NCI-H446 treated with DMSO at 0.1 percent for 48 hours (cell line): ENCODE measurements around the gene SP5.
"Not testable (repeated sequence)": the region's sequence is repeated elsewhere in the genome, so short reads cannot be mapped to it uniquely, and the experiment has no call there.

Source experiments
- DNase-seq: peaks from one replicate; lab custom pipeline; 2025; lab: John Stamatoyannopoulos, UW

SP5 gene

DNA sequence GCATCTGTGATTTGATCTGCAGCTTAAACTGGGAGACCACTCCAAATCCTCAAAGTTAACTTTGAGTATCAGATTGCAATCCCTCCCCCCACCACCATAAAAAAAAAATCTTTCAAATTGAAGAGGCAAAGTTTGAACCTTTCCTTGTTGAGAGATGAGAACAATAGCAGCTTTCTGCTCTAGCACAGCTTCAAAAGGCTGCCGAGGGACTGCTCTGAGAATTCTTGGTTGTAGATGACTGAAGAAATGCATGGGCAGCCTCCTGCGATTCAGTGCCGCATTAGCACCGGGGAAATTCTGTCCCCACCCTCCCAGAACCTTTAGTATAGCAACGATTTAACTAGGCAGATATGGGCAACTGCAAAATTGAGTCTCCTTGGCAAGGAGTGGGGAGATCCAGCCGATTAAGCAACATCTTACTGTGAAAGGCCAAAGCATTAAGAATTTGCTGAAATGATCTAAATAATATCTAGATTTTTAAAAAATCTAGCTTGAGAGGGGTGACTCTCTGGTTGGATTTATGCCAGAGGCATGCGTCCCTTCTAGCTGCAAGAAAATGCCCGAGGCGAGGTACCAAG is 3.9 kb upstream of the SP5 start:
- no peak for DNase-seq

DNA sequence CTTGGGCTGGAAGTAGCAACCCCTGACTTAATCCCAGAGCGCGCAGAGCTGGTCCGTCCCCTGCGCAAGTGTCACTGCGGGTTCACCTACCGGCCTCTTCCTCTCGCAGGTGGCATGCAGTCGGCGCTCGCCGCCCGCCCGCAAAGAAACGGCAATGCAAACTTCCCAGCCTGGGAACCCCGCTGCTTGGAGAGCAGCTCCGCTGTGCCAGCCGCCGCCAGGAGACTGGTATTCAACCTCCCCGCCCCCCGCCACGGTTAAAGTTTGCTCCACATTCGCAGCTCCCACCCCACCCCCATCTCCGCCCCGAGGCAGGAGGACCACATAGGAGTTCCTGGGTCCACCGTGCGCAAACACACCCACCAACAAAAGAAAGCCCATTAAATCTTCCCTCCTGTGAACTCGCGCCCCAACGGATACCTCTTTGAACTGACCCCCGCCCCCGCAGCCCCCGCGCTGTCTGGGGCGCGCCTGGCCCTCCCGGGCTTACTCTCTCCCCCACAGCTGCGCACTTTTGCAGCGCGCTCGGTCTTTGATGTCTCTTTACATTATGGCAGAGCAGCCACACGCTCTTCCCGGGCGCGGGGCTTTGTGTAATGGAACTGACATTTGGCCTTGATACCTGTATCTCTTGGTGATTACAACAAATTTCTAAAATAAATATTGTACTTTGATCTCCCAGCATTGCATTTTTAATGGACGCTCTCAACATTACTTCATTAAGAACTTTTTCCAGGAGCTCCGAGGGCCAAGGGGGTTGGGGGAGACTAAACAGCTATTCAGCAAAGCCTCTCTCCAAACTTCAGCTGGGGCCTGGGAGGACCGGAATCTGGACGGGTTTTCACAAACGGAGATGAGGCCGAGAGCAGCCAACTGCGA is 3.1 kb upstream of the SP5 start:
- no peak for DNase-seq

DNA sequence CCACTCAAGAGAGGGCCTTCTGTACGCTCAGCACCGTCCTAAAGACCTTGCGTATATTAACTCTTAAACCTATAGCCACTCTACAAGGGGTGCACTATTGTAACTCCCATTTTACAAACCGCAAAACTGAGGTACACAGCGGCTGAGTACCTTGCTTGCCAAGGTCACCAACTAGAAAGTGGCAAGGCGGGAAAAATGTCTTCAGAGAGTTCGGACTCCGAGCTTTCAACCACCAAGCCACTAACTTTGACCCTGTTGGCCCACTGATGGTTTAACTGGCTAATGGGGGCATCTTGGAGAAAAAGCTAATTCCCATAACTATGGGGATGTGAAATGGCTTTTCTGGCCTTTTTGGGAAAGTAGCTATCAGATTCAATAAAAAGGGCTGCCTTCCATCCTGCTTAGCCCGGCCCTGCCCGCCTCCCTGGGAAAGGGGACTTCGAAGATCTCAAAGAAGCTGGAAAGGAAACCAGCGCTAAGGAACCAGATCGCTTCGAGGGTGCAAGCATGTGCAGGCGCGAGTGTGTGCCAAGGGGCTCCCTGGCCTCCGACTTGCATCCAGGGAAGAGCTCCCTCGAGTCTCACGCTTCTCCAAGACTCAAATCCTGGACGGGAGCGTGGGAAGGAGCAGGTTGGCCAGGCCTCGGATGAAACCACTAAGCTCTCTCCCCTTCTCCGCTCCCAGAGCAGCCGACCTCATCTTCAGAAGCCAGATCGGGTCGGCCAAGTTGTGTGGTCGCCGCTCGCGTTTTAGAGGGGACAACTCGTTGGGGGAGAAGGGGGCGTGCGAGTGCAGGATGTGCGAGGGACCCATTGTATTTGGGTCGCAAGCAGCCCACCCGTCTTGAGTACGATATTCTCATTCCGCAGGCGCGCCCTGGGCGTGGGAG is 2.2 kb upstream of the SP5 start:
- DNase-seq = no peak

DNA sequence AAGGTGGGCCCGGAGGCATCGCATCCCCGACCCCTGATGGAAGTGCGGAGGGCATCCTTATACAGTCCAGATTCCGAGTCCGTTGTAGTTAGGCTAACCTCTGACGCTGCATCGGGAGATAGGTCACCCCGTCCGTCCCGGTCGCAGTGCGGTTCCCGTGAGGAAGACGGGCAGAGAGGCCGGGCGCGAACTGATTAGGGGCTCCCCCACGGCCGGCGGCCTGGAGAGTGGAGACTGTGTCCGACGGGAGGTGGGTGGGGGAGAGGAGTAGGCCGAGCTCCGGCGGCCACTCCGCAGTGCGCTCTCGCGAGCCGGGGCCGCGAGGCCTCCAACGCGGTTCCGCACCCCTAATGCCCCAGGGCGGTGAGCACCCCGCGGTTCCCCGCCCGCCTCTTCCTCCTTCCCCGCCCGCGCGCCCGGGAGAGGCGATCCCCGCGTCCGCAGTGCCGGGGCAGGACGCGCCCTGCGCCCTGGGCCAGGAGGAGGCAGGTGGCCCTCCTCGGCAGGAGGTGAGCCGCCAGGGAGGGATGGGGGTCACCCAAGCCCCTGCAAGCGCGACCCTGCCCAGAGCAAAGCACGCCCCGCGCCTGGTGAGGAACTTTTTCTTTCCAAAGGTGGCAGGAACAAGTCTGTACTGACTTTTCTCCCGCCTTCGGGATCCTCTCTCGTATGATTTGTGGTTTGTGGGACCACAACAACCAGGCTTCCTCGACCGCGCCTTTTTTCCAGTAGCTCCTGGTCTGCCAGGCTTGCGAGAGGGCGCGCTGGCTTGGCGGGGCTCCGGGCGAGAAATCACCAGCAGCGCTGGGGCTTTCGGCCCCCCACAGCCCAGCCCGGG is 1.4 kb upstream of the SP5 start:
- no peak for DNase-seq

DNA sequence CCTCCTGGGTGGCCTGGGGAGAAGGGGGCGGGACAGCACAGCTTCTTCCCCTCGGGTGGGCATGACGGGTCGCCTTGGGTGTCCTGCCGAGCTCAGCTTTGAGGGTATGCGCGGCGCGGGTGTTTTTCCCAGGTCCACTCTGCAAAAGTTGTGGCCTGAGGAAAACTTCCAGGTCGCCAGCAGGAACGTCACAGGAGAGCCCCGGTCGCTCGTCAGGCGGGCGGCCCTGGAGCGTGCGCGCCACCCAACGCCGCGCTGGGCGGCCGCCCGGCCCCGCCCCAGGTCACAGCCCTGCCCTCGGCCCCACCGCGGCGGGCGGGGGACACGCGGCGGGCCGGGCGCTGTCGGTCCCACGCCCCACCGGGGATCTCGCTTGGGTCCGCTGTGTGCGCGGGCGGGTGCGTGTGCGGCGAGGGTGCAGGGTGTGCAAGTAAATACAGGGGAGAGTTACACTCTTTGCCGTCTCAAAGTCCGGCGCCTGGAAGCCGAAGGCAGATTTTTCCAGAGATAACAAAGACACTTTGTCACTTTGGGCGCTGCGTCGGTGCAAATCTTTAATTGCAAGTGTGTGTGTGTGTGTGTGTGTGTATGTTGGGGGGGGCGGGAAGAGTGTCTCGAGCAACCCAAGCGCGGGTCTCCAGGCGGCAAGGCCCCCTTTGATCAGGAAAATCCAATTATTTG is 616 bp upstream of the SP5 start:
- no peak for DNase-seq

DNA sequence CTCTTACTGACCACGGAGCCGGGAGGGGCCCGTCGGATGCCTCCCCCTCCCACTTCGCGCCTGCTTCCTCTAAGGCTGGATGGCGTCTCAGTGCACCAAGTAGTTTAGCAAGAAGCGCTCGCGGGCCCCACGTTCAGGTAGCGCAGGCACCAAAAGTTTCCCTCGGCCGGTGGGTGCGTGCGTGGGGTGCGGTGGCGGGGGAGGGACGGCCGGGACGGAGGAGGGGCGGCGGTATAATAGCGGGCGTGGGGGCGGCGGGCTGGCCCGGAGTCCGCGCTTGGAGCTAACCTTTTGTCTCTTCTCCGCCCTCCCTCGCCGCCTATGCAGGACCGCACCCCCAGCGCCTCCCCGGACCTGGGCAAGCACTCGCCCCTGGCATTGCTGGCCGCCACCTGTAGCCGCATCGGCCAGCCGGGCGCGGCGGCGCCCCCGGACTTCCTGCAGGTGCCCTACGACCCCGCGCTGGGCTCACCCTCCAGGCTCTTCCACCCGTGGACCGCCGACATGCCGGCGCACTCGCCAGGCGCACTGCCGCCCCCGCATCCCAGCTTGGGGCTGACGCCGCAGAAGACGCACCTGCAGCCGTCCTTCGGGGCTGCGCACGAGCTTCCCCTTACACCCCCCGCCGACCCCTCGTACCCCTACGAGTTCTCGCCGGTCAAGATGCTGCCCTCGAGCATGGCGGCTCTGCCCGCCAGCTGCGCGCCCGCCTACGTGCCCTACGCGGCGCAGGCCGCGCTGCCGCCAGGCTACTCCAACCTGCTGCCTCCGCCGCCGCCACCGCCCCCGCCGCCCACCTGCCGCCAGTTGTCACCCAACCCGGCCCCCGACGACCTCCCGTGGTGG is 1.0 kb downstream of the SP5 start:
- DNase-seq = no peak

DNA sequence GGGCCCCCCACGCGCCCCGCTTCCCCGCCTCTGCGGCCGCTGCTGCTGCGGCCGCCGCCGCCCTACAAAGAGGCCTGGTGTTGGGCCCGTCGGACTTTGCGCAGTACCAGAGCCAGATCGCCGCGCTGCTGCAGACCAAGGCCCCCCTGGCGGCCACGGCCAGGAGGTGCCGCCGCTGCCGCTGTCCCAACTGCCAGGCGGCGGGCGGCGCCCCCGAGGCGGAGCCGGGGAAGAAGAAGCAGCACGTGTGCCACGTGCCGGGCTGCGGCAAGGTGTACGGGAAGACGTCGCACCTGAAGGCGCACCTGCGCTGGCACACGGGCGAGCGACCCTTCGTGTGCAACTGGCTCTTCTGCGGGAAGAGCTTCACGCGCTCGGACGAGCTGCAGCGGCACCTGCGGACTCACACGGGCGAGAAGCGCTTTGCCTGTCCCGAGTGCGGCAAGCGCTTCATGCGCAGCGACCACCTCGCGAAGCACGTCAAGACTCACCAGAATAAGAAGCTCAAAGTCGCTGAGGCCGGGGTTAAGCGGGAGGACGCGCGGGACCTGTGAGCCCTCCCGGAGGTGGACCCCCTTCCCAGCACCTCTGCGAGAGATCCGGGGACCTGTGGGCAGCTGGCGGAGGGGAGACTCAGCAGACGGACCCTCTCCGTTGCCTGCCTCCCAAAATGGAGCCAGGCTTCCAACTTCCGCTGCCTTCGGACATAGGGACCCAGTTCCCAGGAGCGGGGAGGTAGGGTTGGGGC is 1.9 kb downstream of the SP5 start:
- DNase-seq = no peak

DNA sequence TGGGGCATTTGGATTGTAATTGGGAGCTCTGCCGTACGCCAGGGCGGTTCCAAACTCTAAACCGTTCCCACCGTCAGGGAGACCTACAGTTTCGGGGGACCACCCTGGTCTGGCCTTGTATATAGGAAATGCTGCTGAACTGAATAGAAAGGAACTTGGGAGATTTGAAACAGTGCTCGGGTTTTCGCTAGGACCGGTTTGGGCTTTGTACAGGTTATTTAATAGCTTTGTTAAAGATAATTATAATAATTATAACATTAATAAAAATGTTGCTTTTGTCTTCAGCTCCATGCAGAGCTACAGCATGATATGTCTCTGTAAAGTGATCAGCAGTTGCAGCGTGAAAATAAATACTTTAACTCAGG is 2.4 kb downstream of the SP5 start:
- DNase-seq = no peak

DNA sequence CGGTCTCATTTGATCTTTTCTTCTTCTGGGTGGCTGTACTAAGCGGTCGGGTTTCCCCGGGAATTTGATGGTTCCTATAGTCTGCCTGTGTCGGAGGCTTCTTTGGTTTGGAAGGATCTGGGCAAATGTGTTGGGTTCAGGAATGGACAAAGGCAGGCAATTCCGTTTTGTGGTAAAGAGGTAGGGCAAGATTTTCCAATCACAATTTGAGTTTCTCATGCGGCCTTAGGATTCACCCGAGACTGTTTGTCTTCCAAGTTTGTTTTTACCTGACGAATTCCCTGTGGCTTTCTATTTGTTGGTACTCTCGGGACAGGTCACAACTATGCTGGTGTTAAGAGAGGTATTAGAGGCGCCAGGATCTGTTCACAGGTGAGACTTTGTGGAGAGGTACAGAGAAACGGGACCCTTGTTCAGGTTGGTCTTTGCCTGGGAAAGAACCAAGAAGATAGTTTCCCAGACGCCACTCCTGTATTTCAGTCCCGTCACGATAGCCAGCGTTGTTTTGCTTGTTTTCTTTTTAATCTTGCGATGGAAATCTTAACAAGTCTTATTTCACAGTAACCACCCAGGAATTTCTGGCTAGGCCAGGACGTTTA is 3.0 kb downstream of the SP5 start:
- no peak for DNase-seq

DNA sequence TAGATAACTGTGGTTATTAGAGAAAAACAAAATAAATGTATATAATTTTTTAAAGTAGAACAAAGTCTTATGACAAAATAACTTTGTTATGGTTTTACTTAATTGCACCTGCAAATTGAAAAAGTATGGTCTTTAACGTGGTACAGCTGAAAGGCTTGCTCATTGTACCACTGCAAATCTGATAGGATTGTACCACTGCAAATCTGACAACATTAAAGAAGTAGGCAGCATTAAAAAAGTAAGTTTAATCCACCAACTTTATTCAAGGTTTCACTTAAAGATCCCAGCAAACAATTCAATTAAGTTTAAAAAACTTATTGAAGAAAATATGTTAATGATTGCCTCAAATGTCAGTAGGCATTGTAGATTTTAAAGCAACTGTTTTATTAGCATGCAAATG is 4.7 kb downstream of the SP5 start:
- no peak for DNase-seq

DNA sequence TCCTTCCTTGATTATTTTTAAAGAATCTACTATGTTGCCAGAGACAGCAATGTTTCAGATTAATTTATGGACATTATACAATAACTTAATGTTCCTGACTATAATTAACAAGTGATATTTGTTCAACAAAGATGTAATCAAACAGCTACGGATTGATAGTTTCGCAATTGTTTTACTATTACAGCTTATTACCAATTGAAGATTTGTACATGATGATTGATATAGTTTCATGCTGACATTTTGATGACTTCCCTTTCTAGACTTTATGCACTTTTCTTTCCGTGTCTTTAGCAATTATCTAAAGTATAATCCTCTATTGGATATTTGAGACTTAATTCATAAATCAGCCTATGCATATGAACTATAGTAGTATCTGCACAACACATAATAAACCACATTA is 6.5 kb downstream of the SP5 start:
- DNase-seq = no peak

DNA sequence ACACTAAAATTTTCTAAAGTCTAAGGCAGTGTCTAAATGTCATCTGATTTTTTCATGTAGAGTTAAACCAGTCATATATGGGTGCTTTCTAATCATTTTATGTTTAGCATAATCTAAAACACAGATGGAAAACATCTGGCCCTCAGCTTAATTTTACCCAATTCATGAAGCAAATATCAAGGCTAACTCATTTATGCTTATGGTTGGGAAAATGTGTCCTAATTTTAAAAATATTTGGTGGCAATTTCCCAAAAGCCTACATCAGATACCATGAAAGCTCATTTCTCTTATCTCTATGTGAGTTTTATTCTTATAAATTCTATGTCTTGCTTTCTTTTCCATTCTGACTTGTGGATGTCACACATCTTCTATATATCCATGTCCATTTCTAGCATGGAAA is 7.2 kb downstream of the SP5 start:
- no peak for DNase-seq

DNA sequence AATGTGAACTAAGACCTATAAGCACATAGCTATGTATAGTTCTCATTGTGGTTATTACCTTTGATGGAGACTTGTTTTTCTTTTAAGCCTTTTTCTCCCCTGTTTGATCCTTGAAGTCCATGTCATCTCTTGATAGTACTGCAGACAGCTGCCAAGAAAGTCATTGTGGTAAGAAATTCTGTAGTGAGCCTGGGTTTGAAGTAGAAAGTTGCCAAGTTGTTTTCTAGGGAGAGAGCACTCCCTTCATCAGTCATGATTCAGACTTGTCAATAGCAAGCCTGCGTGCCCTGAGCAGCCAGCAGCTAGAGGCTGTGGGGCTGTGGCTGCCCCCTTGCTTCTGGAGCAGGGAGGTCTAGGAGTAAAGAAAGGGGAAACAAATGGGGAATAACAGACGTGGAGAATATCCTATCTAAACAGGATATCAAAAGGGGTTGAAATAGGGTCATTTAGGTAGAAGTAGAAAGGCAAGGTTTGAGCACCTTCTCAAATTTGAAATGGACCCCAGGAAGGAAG is 8.4 kb downstream of the SP5 start:
- DNase-seq = no peak

DNA sequence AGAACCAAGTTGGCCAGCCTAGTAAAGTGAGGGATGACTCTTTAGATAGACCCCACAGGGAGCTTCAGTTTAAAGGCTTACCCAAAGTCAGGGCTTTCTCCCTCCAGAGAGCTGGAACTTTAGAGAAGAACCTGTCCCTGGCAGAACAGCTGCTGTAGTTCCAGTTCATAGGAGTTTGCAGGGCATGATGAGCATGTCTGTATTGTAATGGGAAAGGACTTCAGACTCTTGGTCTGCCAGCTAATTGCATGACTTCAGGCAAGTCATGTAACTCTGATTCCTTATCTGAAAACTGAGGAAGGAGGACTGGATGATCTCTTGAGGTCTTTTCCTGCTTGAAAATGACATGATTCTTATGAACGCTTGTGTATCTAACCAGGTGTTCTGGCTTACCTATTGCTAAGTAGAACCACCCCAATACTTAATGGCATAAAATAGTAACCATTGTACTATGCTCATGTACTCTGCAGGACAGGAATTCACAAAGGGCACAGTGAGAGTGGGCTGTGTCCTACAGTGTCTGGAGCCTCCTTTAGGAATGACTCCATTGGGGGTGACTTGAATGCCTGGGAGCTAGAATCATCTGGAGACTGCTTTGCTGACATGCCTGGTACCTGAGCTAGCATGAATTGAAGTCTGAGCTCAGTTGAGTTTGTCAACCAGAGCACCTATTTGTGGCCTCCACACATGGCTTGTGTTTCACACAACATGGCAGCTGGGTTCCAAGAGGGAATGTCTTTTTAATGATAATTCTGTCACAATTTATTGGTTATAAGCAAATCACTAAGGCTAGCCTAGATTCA is 18.9 kb downstream of the SP5 start:
- no peak for DNase-seq

DNA sequence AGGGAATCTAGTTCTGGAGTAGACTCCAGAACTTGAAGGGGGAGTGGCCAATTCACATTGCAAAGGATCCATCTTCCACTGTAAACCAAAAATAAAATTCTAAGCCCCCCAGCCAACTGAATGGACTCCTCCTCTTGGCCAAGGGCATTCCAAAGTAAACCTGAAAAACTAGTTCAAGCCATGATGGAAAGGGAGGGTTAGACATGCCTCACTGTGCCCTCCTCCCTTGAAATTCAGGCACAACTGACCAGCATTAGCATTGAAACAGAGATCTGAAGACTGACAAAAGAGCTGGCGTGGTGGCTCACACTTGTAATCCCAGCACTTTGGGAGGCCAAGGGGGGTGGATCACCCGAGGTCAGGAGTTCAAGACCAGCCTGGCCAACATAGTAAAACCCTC is 19.5 kb downstream of the SP5 start:
- DNase-seq = not testable (repeated sequence)

DNA sequence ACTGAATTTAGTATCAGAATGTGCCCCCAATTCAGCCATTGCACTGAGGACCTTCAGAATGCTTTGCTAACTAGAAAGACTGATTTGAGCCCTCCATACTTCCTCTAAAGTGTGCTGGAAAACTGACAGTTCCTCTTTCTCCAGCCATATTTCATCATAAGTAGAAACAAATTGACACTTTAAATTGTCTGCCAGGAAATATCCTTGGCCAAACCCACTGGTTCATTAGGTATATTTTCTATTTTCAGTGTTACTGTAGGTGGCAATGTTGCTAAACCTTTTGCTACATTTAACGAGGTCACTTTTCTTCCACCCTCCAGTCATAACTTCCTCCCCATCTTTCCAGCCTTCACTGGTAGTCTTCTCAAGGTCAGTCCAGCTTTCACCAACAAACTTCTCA is 21.5 kb downstream of the SP5 start:
- no peak for DNase-seq

DNA sequence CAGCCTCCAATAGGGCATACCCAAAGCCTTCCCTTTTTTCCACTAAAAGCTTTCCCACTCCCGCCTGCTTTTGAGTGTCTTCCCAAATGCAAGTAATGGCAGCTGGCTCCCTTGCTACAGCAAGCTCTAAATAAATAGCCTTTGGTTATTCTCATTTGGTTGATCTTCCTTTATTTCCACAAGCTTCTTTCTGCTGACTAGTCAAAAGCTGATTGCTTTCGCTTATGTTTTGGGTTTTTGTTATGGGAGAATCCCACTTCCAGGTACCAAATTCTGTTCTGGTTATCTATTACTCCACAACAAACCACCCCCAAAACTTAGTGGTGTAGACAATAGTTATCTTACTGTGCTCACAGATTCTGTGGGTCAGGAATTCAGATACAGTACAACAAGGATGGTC is 22.3 kb downstream of the SP5 start:
- no peak for DNase-seq

DNA sequence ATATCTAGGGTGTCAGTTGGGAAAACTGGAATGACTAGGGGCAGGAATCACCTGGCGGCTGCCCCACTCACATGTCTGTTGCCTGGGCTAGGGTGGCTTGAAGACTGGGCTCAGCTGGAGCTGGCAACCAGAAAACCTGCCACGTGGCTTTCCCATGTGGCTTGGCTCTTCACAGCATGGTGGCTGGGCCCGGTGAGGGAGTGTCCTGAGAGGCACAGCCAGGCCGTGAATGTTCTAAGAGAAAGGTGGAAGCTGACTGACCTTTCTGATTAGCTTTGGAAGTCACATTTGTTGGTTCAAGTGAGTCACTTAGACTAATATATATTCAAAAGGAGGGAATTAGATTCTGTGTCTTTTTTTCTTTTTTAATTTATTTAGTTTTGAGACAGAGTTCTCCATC is 22.7 kb downstream of the SP5 start:
- no peak for DNase-seq
